ENCODE data around the gene MEX3A. TPM values are rescaled to one million over a fixed set of nuclear protein-coding genes. Genes with fewer than 3 reads are reported as not detected.

The MEX3A gene
- total and polyA plus RNA-seq, 2 of the 8 experiments (the other 6 are each of a cell fraction or from before 2014, with no cell fraction given): 34.1 to 52.4 TPM

- H2BK5ac ChIP-seq (ENCODE audit: low read depth, low read length): no peak overlapping the region
- H4K91ac ChIP-seq (replicated peaks; ENCODE audit: insufficient read length, low read length): no peak overlapping the region
- peak in 1 of 2 experiments; percentile 95 for DNase-seq (ENCODE audit: low read depth in 1 of 2, low spot score in 2 of 2)
- no peak overlapping the region for H4K5ac ChIP-seq (ENCODE audit: insufficient read length, low read depth, low read length)
- H3K27me3 ChIP-seq (replicated peaks in 1 of 4; ENCODE audit: control insufficient read depth in 3 of 4, extremely low read depth in 1 of 4, insufficient read depth in 3 of 4, low read length in 3 of 4): no peaks in the 10 kb centered on the region
- H2BK12ac ChIP-seq (ENCODE audit: low read depth, low read length): peak overlapping the region; percentile 6; the same call in 1 of the 2 replicates
- no peaks in the 10 kb centered on the region for H3K23me2 ChIP-seq (ENCODE audit: low read depth, low read length)
- no peak overlapping the region for H3K4me2 ChIP-seq (ENCODE audit: insufficient read depth in 1 of 2, low read depth in 2 of 2, low read length in 2 of 2)
- H3K14ac ChIP-seq (ENCODE audit: insufficient read length): no peak overlapping the region
- FAIRE-seq: peak; percentile 74
- H3K4me1 ChIP-seq (replicated peaks in 1 of 4; ENCODE audit: control insufficient read depth in 3 of 4, insufficient read depth in 4 of 4, low read length in 3 of 4): peaks cover 2 to 7% (median 5%) of the 10 kb centered on the region in 4 experiments
- no peak overlapping the region for H3K56ac ChIP-seq (replicated peaks; ENCODE audit: insufficient read length, low read depth, low read length)
- H2AK5ac ChIP-seq (ENCODE audit: low read depth, low read length): no peak overlapping the region
- H3K79me1 ChIP-seq (ENCODE audit: low read depth, low read length): peaks cover 2% of the 10 kb centered on the region; the same call in 1 of the 2 replicates
- H3K23ac ChIP-seq (ENCODE audit: insufficient read length): no peak overlapping the region
- no peak overlapping the region for H2BK120ac ChIP-seq (replicated peaks; ENCODE audit: low read depth, low read length)
- H3K4me3 ChIP-seq (ENCODE audit: extremely low read depth in 1 of 4, insufficient read depth in 2 of 4, low read depth in 3 of 4, low read length in 4 of 4): no peak overlapping the region
- H3K9me3 ChIP-seq (ENCODE audit: insufficient read depth in 2 of 2, low read depth in 1 of 2, low read length in 1 of 2): no peaks in the 10 kb centered on the region
- H2BK20ac ChIP-seq (ENCODE audit: low read length): 0 out of 2 replicates have a peak overlapping the region, but pooled peaks have one; percentile 1
- peaks cover 0 to 12% of the 10 kb centered on the region in 2 experiments; a peak in 1 of 4 replicates for H3K79me2 ChIP-seq (ENCODE audit: control insufficient read depth in 1 of 2, insufficient read depth in 2 of 2, low read length in 2 of 2)
- no peak overlapping the region for H4K8ac ChIP-seq (ENCODE audit: extremely low read depth, insufficient read depth, low read length)
- WGBS, 2 experiments (ENCODE audit: extremely low coverage in 1 of 2, insufficient coverage in 1 of 2, insufficient read length in 1 of 2, insufficient replicate concordance in 2 of 2, low coverage in 1 of 2, low lambda C conversion rate in 2 of 2, missing lambda C conversion rate in 1 of 2): 41% methylated on average over 14 of the region's 14 CpGs; no CpG with 5 or more reads in 1 of the 2 experiments
- POLR2A ChIA-PET (ENCODE audit: partially characterized antibody): interaction anchor here (0.7 to 29.6 kb wide), 6 partner anchors 9 to 34 kb away, joined by 3 to 763 read pairs (median 4); partner anchors contain the start of gene LMNA
- H3K36me3 ChIP-seq (ENCODE audit: control insufficient read depth in 2 of 4, insufficient read depth in 4 of 4, low read length in 3 of 4): peaks cover 0 to 4% (median under 1%) of the 10 kb centered on the region in 4 experiments; a peak in 2 of 8 replicates
- no peak overlapping the region for H2BK15ac ChIP-seq (ENCODE audit: low read length)
- H3K18ac ChIP-seq (ENCODE audit: extremely low read depth, low read length): no peak overlapping the region
- H4K20me1 ChIP-seq (replicated peaks in 1 of 2; ENCODE audit: control insufficient read depth in 1 of 2, insufficient read depth in 2 of 2, low read length in 2 of 2): peaks cover 4 to 12% of the 10 kb centered on the region in 2 experiments
- CTCF ChIA-PET (ENCODE audit: partially characterized antibody): interaction anchor here (0.6 to 29.5 kb wide), 20 partner anchors 11 to 169 kb away, joined by 3 to 1994 read pairs (median 4); partner anchors contain the start of genes LMNA, RAB25, SEMA4A and SSR2
- H2AFZ ChIP-seq (ENCODE audit: low read length): no peak overlapping the region
- no peak overlapping the region for H3K4ac ChIP-seq (replicated peaks; ENCODE audit: insufficient read length, low read depth, low read length)
- no peak overlapping the region for H3K27ac ChIP-seq (ENCODE audit: low read depth, low read length)
- no peak overlapping the region for H3K9ac ChIP-seq (replicated peaks in 1 of 4; ENCODE audit: extremely low read depth in 1 of 4, low read depth in 3 of 4, low read length in 3 of 4)
- no peak for TF ChIP-seq EZH2 (IDR thresholded peaks at IDR 0.05; ENCODE audit: low read depth, low read length, severe bottlenecking)
Observed at GRCh38 chr1:156090840-156091188, 8.5 kb upstream of the MEX3A start.

All from H1 (cell line).